DND-41 (cell line): Measurements from ENCODE around the gene AHNAK2.

ENCODE experiments used
- ATAC-seq: fragments of 200-7000 bp; cut with Tn5 transposase; 3 replicates; pipeline ENCODE4 v1.9.1; 2021; ENCODE audit warnings: low read depth; ENCODE audit not compliant: insufficient read depth
- DNase-seq: peaks from one replicate; pipeline ENCODE4 v3.0.0-alpha.2; 2020
- H2AFZ ChIP-seq: 2 replicates; pipeline ENCODE4 v1.6.0; 2012; ENCODE audit warnings: low read depth, low read length
- H3K27ac ChIP-seq: 2 replicates; pipeline ENCODE4 v1.5.1; 2012; ENCODE audit warnings: low read length, inconsistent platforms
- H3K27me3 ChIP-seq: fragments of 200-600 bp; sonication (generic); 2 replicates; pipeline ENCODE4 v1.6.0; 2012; ENCODE audit warnings: low read length, mild to moderate bottlenecking, inconsistent platforms; ENCODE audit not compliant: insufficient read depth, poor library complexity
- H3K36me3 ChIP-seq: 2 replicates; pipeline ENCODE4 v1.5.1; 2012; ENCODE audit warnings: low read length, inconsistent platforms; ENCODE audit not compliant: insufficient read depth
- H3K4me1 ChIP-seq: 2 replicates; pipeline ENCODE4 v1.5.1; 2012; ENCODE audit warnings: mild to moderate bottlenecking, low read length; ENCODE audit not compliant: insufficient read depth
- H3K4me2 ChIP-seq: 2 replicates; pipeline ENCODE4 v1.6.0; 2012; ENCODE audit warnings: mild to moderate bottlenecking, moderate library complexity, low read length, inconsistent platforms; ENCODE audit not compliant: insufficient read depth
- H3K4me3 ChIP-seq, 2 experiments: fragments of 200-600 bp in 1 of 2; shearing (Covaris generic) in 1 of 2; 2 replicates each; pipeline ENCODE4 v1.5.1; 2012 to 2016; ENCODE audit warnings: inconsistent platforms in 2 of 2, low read length in 2 of 2, mild to moderate bottlenecking in 2 of 2, low read depth in 1 of 2, moderate library complexity in 1 of 2
- H3K79me2 ChIP-seq: 2 replicates; pipeline ENCODE4 v1.6.0; 2012; ENCODE audit warnings: low read length, inconsistent platforms; ENCODE audit not compliant: insufficient read depth
- H3K9ac ChIP-seq: 2 replicates; pipeline ENCODE4 v1.6.0; 2012; ENCODE audit warnings: low read depth, mild to moderate bottlenecking, inconsistent platforms, low read length, moderate library complexity
- H3K9me3 ChIP-seq: 2 replicates; pipeline ENCODE4 v1.5.1; 2012; ENCODE audit warnings: low read length, moderate library complexity, mild to moderate bottlenecking, inconsistent platforms; ENCODE audit not compliant: insufficient read depth, severe bottlenecking
- H4K20me1 ChIP-seq: 2 replicates; pipeline ENCODE4 v1.6.0; 2012; ENCODE audit warnings: low read length; ENCODE audit not compliant: insufficient read depth
- EZH2 ChIP-seq: IDR thresholded peaks from 3 replicates; pipeline ENCODE4 v1.6.1; 2012; ENCODE audit warnings: borderline replicate concordance, low read depth, mild to moderate bottlenecking, moderate library complexity, low read length, inconsistent platforms; ENCODE audit not compliant: severe bottlenecking
- TF ChIP-seq, protein P1 (sequence below): IDR thresholded peaks from 2 replicates; pipeline ENCODE4 v1.5.1; 2012; ENCODE audit warnings: borderline replicate concordance, low read length, moderate library complexity, mild to moderate bottlenecking; ENCODE audit not compliant: poor library complexity, severe bottlenecking; ENCODE audit errors: extremely low read depth

AHNAK2 gene

DNA sequence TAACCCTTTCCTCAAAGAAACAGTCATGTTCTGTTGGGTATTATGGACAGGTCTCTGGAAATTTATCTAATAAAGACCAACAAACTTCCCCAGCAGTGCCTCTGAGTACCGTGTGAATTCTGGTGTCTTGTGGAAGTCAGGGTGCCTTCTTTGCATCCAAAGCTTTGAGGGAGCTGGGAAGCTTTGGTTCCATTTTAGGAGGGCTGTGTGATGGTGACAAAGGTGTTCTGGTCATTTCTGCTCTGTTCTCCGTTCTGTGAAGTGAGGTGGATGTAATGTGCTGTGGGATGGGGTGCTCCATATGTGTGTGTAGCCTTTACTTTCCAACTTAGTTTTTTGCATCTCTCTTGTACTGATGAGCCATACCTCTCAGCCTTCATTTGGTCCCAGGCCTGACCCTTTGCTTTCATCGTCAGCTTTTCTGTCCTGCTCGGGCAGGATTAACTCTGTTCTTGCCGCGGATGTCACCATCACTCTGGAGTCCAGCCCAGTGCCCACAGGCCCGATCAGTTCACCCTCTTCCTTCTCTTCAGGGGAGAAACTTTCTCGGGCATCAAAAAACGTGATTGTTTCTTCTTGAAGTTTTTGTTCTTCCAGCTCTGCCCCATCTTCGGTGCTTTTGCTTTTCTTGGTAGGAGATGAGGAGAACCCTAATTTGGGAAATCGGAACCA lies 40.3 kb downstream of the AHNAK2 start:
- Histone ChIP-seq H3K9me3 (no peaks in the 10 kb centered on the region), H3K4me3 (no peak overlapping the region), H3K79me2 (no peaks in the 10 kb centered on the region), H3K27ac (no peak overlapping the region), H3K9ac (no peak overlapping the region), H4K20me1 (no peaks in the 10 kb centered on the region), H2AFZ (no peak overlapping the region), H3K4me1 (peaks cover 7% of the 10 kb centered on the region; the same call in 1 of the 2 replicates), H3K4me2 (no peak overlapping the region), H3K27me3 (peaks cover 35% of the 10 kb centered on the region), H3K36me3 (no peaks in the 10 kb centered on the region)
- ATAC-seq = no peak
- TF ChIP-seq EZH2 = no peak
- TF ChIP-seq, protein P1, sequence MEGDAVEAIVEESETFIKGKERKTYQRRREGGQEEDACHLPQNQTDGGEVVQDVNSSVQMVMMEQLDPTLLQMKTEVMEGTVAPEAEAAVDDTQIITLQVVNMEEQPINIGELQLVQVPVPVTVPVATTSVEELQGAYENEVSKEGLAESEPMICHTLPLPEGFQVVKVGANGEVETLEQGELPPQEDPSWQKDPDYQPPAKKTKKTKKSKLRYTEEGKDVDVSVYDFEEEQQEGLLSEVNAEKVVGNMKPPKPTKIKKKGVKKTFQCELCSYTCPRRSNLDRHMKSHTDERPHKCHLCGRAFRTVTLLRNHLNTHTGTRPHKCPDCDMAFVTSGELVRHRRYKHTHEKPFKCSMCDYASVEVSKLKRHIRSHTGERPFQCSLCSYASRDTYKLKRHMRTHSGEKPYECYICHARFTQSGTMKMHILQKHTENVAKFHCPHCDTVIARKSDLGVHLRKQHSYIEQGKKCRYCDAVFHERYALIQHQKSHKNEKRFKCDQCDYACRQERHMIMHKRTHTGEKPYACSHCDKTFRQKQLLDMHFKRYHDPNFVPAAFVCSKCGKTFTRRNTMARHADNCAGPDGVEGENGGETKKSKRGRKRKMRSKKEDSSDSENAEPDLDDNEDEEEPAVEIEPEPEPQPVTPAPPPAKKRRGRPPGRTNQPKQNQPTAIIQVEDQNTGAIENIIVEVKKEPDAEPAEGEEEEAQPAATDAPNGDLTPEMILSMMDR = no peak
- no peak for DNase-seq

DNA sequence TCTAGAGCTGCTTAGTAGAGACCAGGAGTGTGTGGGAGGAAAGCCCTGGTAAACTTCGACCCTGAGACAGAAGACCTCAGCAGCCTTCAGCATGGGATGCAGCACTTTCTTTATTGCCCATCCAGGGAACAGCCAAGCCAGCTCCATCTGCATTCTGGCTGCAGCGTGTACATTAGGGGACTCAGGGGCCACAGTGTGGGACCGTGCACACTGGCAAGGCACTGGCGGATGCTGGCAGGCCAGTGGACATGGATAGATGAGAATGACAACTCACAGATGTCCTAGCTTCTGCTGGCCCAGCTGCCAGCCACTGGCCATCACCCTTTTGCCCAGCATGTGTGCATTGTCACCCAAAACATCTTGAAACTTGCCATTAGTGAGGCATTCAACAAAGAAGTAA lies 41.0 kb downstream of the AHNAK2 start:
- no peak for ATAC-seq
- H3K79me2 ChIP-seq = no peaks in the 10 kb centered on the region
- no peak overlapping the region for H3K4me2 ChIP-seq
- no peak overlapping the region for H3K9ac ChIP-seq
- no peak overlapping the region for H3K27ac ChIP-seq
- no peak overlapping the region for H2AFZ ChIP-seq
- H3K4me1 ChIP-seq = peaks cover 7% of the 10 kb centered on the region; the same call in 1 of the 2 replicates
- H3K27me3 ChIP-seq = peaks cover 35% of the 10 kb centered on the region
- H3K36me3 ChIP-seq = no peaks in the 10 kb centered on the region
- TF ChIP-seq, protein P1 = no peak
- TF ChIP-seq EZH2 = no peak
- H4K20me1 ChIP-seq = no peaks in the 10 kb centered on the region
- H3K4me3 ChIP-seq = no peak overlapping the region
- H3K9me3 ChIP-seq = no peaks in the 10 kb centered on the region
- no peak for DNase-seq

GRCh38 chr14:104936361-104937155 lies 41.6 kb downstream of the AHNAK2 start:
- peaks cover 7% of the 10 kb centered on the region; the same call in 1 of the 2 replicates for H3K4me1 ChIP-seq
- H3K36me3 ChIP-seq = no peaks in the 10 kb centered on the region
- peaks cover 35% of the 10 kb centered on the region for H3K27me3 ChIP-seq
- no peaks in the 10 kb centered on the region for H4K20me1 ChIP-seq
- H3K9me3 ChIP-seq = no peaks in the 10 kb centered on the region
- H3K79me2 ChIP-seq = no peaks in the 10 kb centered on the region
- no peak overlapping the region for H2AFZ ChIP-seq
- no peak overlapping the region for H3K27ac ChIP-seq
- ATAC-seq (no peak), DNase-seq (no peak)
- H3K9ac ChIP-seq = no peak overlapping the region
- TF ChIP-seq EZH2 = no peak
- TF ChIP-seq, protein P1 = no peak
- no peak overlapping the region for H3K4me2 ChIP-seq
- no peak overlapping the region for H3K4me3 ChIP-seq
